DLD1 (cell line): ENCODE data around the gene PTPRG.
"Not testable (repeated sequence)": the region's sequence is repeated elsewhere in the genome, so short reads cannot be mapped to it uniquely, and the experiment has no call there.

ENCODE experiments used
- in situ Hi-C: cut with HindIII; loops from 2 replicates; pipeline ENCODE4 v1.10.0; 2017; ENCODE audit warnings: low sequenced_read_pairs

PTPRG gene

GRCh38 chr3:61715886-61716527 lies 154.6 kb downstream of the PTPRG start:
- in situ Hi-C loops, result no loop called here

GRCh38 chr3:61716693-61717092 lies 155.3 kb downstream of the PTPRG start:
- in situ Hi-C loops, result not testable (repeated sequence)

GRCh38 chr3:61718565-61718964 lies 157.2 kb downstream of the PTPRG start:
- in situ Hi-C loops, result no loop called here

GRCh38 chr3:61719278-61719977 lies 158.1 kb downstream of the PTPRG start:
- in situ Hi-C loops, result no loop called here

- in situ Hi-C loops, result no loop called here
Observed at GRCh38 chr3:61723038-61723437, 161.7 kb downstream of the PTPRG start.

- in situ Hi-C loops, result no loop called here
Observed at GRCh38 chr3:61724183-61724582, 162.8 kb downstream of the PTPRG start.

GRCh38 chr3:61724801-61725200 lies 163.4 kb downstream of the PTPRG start:
- in situ Hi-C loops, result loop anchor here (5.0 kb wide), 1 partner anchor 82 kb away; no protein-coding TSS in a partner anchor

- in situ Hi-C loops, result loop anchor here (5.0 kb wide), 1 partner anchor 84 kb away; no protein-coding TSS in a partner anchor
Observed at GRCh38 chr3:61725851-61726333, 164.5 kb downstream of the PTPRG start.

- in situ Hi-C loops, result loop anchor here (5.0 kb wide), 1 partner anchor 85 kb away; no protein-coding TSS in a partner anchor
Observed at GRCh38 chr3:61727435-61727834, 166.1 kb downstream of the PTPRG start.

- in situ Hi-C loops, result loop anchor here (5.0 kb wide), 1 partner anchor 87 kb away; no protein-coding TSS in a partner anchor
Observed at GRCh38 chr3:61729038-61729634, 167.8 kb downstream of the PTPRG start.

- in situ Hi-C loops, result no loop called here
Observed at GRCh38 chr3:61730056-61730455, 168.7 kb downstream of the PTPRG start.

GRCh38 chr3:61730577-61731231 lies 169.3 kb downstream of the PTPRG start:
- in situ Hi-C loops, result no loop called here

GRCh38 chr3:61733000-61733399 lies 171.6 kb downstream of the PTPRG start:
- in situ Hi-C loops, result no loop called here

GRCh38 chr3:61733876-61734275 lies 172.5 kb downstream of the PTPRG start:
- in situ Hi-C loops, result no loop called here

- in situ Hi-C loops, result no loop called here
Observed at GRCh38 chr3:61734749-61735686, 173.6 kb downstream of the PTPRG start.

GRCh38 chr3:61736506-61736905 lies 175.1 kb downstream of the PTPRG start:
- in situ Hi-C loops, result no loop called here

GRCh38 chr3:61739640-61740039 lies 178.3 kb downstream of the PTPRG start:
- in situ Hi-C loops, result no loop called here

- in situ Hi-C loops, result no loop called here
Observed at GRCh38 chr3:61740494-61740893, 179.1 kb downstream of the PTPRG start.

- in situ Hi-C loops, result no loop called here
Observed at GRCh38 chr3:61741551-61741950, 180.2 kb downstream of the PTPRG start.

GRCh38 chr3:61742006-61742405 lies 180.6 kb downstream of the PTPRG start:
- in situ Hi-C loops, result no loop called here
